Measurements from ENCODE around the gene GCN1. TPM values are rescaled to one million over a fixed set of nuclear protein-coding genes. Genes with fewer than 3 reads are reported as not detected.

Gene GCN1
- total and polyA plus RNA-seq, 2 experiments from 2014 or later: 27.0 to 76.0 TPM

- no peaks in the 10 kb centered on the region for H3K4me1 ChIP-seq (ENCODE audit: low read depth)
- no peak overlapping the region for H3K27ac ChIP-seq
- no peak for DNase-seq (ENCODE audit: low read depth in 1 of 2, low spot score in 1 of 2)
- H3K9me3 ChIP-seq (ENCODE audit: low read depth): no peaks in the 10 kb centered on the region
- no peak overlapping the region for H3K4me3 ChIP-seq
- TF ChIP-seq CTCF (IDR thresholded peaks at IDR 0.05; ENCODE audit: low read depth, low read length): no peak
- peaks cover 56% of the 10 kb centered on the region for H3K36me3 ChIP-seq
- no peaks in the 10 kb centered on the region for H3K27me3 ChIP-seq
Observed at GRCh38 chr12:120164293-120164692, 30.2 kb downstream of the GCN1 start.

GRCh38 chr12:120162763-120163162, 31.8 kb downstream of the GCN1 start:
- Histone ChIP-seq H3K4me3 (no peak overlapping the region), H3K27ac (no peak overlapping the region), H3K4me1 (ENCODE audit: low read depth) (no peaks in the 10 kb centered on the region), H3K9me3 (ENCODE audit: low read depth) (no peaks in the 10 kb centered on the region), H3K27me3 (no peaks in the 10 kb centered on the region), H3K36me3 (peaks cover 53% of the 10 kb centered on the region)
- no peak for DNase-seq (ENCODE audit: low read depth in 1 of 2, low spot score in 1 of 2)
- no peak for TF ChIP-seq CTCF (IDR thresholded peaks at IDR 0.05; ENCODE audit: low read depth, low read length)

- H3K36me3 ChIP-seq: peaks cover 55% of the 10 kb centered on the region
- DNase-seq (ENCODE audit: low read depth in 1 of 2, low spot score in 1 of 2): no peak
- H3K27ac ChIP-seq: no peak overlapping the region
- no peak overlapping the region for H3K4me3 ChIP-seq
- no peaks in the 10 kb centered on the region for H3K4me1 ChIP-seq (ENCODE audit: low read depth)
- no peaks in the 10 kb centered on the region for H3K27me3 ChIP-seq
- H3K9me3 ChIP-seq (ENCODE audit: low read depth): no peaks in the 10 kb centered on the region
- no peak for TF ChIP-seq CTCF (IDR thresholded peaks at IDR 0.05; ENCODE audit: low read depth, low read length)
Observed at GRCh38 chr12:120161852-120162251, 32.7 kb downstream of the GCN1 start.

GRCh38 chr12:120159509-120160237, 34.8 kb downstream of the GCN1 start:
- peaks cover 75% of the 10 kb centered on the region for H3K36me3 ChIP-seq
- H3K27me3 ChIP-seq: no peaks in the 10 kb centered on the region
- TF ChIP-seq CTCF (IDR thresholded peaks at IDR 0.05; ENCODE audit: low read depth, low read length): no peak
- no peaks in the 10 kb centered on the region for H3K4me1 ChIP-seq (ENCODE audit: low read depth)
- H3K4me3 ChIP-seq: no peak overlapping the region
- no peaks in the 10 kb centered on the region for H3K9me3 ChIP-seq (ENCODE audit: low read depth)
- DNase-seq (ENCODE audit: low read depth in 1 of 2, low spot score in 1 of 2): no peak
- no peak overlapping the region for H3K27ac ChIP-seq

- H3K4me1 ChIP-seq (ENCODE audit: low read depth): no peaks in the 10 kb centered on the region
- peaks cover 76% of the 10 kb centered on the region for H3K36me3 ChIP-seq
- no peak for DNase-seq (ENCODE audit: low read depth in 1 of 2, low spot score in 1 of 2)
- no peak overlapping the region for H3K27ac ChIP-seq
- no peak overlapping the region for H3K4me3 ChIP-seq
- TF ChIP-seq CTCF (IDR thresholded peaks at IDR 0.05; ENCODE audit: low read depth, low read length): no peak
- no peaks in the 10 kb centered on the region for H3K27me3 ChIP-seq
- H3K9me3 ChIP-seq (ENCODE audit: low read depth): no peaks in the 10 kb centered on the region
Observed at GRCh38 chr12:120158351-120158750, 36.2 kb downstream of the GCN1 start.

All from cardiac muscle cell (in vitro differentiated cells and primary cell).